Measurements from ENCODE around the gene ATF3. TPM values are rescaled to one million over a fixed set of nuclear protein-coding genes. Genes with fewer than 3 reads are reported as not detected.

Gene ATF3
- total RNA-seq, 2 donors from 2014 or later = 6.0 to 14.8 TPM

- no peak overlapping the region for H3K27ac ChIP-seq
- H3K27me3 ChIP-seq (replicated peaks; ENCODE audit: insufficient read depth) = peaks cover 2% of the 10 kb centered on the region
- no peaks in the 10 kb centered on the region for H3K36me3 ChIP-seq
Measured at GRCh38 chr1:212587888-212588510, 20.6 kb upstream of the ATF3 start.

GRCh38 chr1:212589446-212589845, 19.1 kb upstream of the ATF3 start:
- TF ChIP-seq POLR2AphosphoS5 (IDR thresholded peaks at IDR 0.05) (no peak), POLR2A (IDR thresholded peaks at IDR 0.05) (no peak), CTCF (IDR thresholded peaks at IDR 0.05) (no peak)
- H3K36me3 ChIP-seq = no peaks in the 10 kb centered on the region
- WGBS = 73% methylated on average over 3 of the region's 3 CpGs
- no peak overlapping the region for H3K4me3 ChIP-seq
- no peaks in the 10 kb centered on the region for H3K9me3 ChIP-seq
- no peaks in the 10 kb centered on the region for H3K4me1 ChIP-seq (replicated peaks)
- H3K27me3 ChIP-seq (replicated peaks; ENCODE audit: insufficient read depth) = peaks cover 2% of the 10 kb centered on the region
- DNase-seq (ENCODE audit: low spot score) = no peak
- intact Hi-C loops (cut with DNase I) = no loop called here
- no peak overlapping the region for H3K27ac ChIP-seq

More at GRCh38 chr1:212587888-212588510, 20.6 kb upstream of the ATF3 start:
- no peak for TF ChIP-seq POLR2AphosphoS5 (IDR thresholded peaks at IDR 0.05)
- no peak for TF ChIP-seq POLR2A (IDR thresholded peaks at IDR 0.05)
- TF ChIP-seq CTCF (IDR thresholded peaks at IDR 0.05) = no peak
- WGBS = 49% methylated on average over 13 of the region's 13 CpGs
- no peaks in the 10 kb centered on the region for H3K9me3 ChIP-seq
- DNase-seq (ENCODE audit: low spot score) = no peak
- H3K4me1 ChIP-seq (replicated peaks) = no peaks in the 10 kb centered on the region
- no peak overlapping the region for H3K4me3 ChIP-seq
- intact Hi-C loops (cut with DNase I) = no loop called here

GRCh38 chr1:212591922-212592321, 16.6 kb upstream of the ATF3 start:
- H3K9me3 ChIP-seq = no peaks in the 10 kb centered on the region
- TF ChIP-seq POLR2AphosphoS5 (IDR thresholded peaks at IDR 0.05) (no peak), CTCF (IDR thresholded peaks at IDR 0.05) (peak in 1 of 4 experiments; percentile 7), POLR2A (IDR thresholded peaks at IDR 0.05) (no peak)
- DNase-seq (ENCODE audit: low spot score) = no peak
- no peak overlapping the region for H3K4me3 ChIP-seq
- no peaks in the 10 kb centered on the region for H3K4me1 ChIP-seq (replicated peaks)
- WGBS = 58% methylated on average over 3 of the region's 3 CpGs
- no peak overlapping the region for H3K27ac ChIP-seq
- H3K36me3 ChIP-seq = no peaks in the 10 kb centered on the region
- intact Hi-C loops (cut with DNase I) = no loop called here
- peaks cover 2% of the 10 kb centered on the region for H3K27me3 ChIP-seq (replicated peaks; ENCODE audit: insufficient read depth)

GRCh38 chr1:212593821-212594251, 14.7 kb upstream of the ATF3 start:
- intact Hi-C loops (cut with DNase I) = no loop called here

More at GRCh38 chr1:212593821-212594251, 14.7 kb upstream of the ATF3 start:
- TF ChIP-seq CTCF (IDR thresholded peaks at IDR 0.05) = no peak
- no peak for TF ChIP-seq POLR2A (IDR thresholded peaks at IDR 0.05)
- no peak for TF ChIP-seq POLR2AphosphoS5 (IDR thresholded peaks at IDR 0.05)
- DNase-seq (ENCODE audit: low spot score) = no peak
- 74% methylated on average over 3 of the region's 3 CpGs for WGBS
- Histone ChIP-seq H3K27me3 (replicated peaks; ENCODE audit: insufficient read depth) (no peaks in the 10 kb centered on the region), H3K27ac (no peak overlapping the region), H3K9me3 (no peaks in the 10 kb centered on the region), H3K4me3 (no peak overlapping the region), H3K36me3 (no peaks in the 10 kb centered on the region), H3K4me1 (replicated peaks) (no peaks in the 10 kb centered on the region)
